OCI-LY3 (cell line): Measurements from ENCODE around the gene GPR62.
A peak's percentile ranks its signal among the peaks of the same experiment; 100 is the strongest.

Source experiments
- H2AFZ ChIP-seq: fragments of 200-600, 300-600 bp; shearing (Covaris generic); 2 replicates; pipeline ENCODE4 v1.6.0; 2014; ENCODE audit warnings: antibody characterized with exemption, low read depth, low read length
- H3K27ac ChIP-seq: fragments of 200-600, 300-600 bp; sonication (generic); 2 replicates; pipeline ENCODE4 v1.5.1; 2014; ENCODE audit warnings: mild to moderate bottlenecking, low read length, moderate library complexity, mixed read lengths
- H3K27me3 ChIP-seq: fragments of 200-600, 300-600 bp; sonication (generic); 2 replicates; pipeline ENCODE4 v1.6.1; 2014; ENCODE audit warnings: low read depth, low read length, mixed read lengths
- H3K36me3 ChIP-seq: fragments of 200-600, 300-600 bp; sonication (generic); replicated peaks from 2 replicates; pipeline ENCODE3; 2014; ENCODE audit warnings: low read depth, low read length, mixed read lengths
- H3K4me1 ChIP-seq: fragments of 300-600, 200-600 bp; sonication (generic); 2 replicates; pipeline ENCODE4 v1.6.1; 2014; ENCODE audit warnings: low read length, mixed read lengths
- H3K4me2 ChIP-seq: fragments of 200-600, 300-600 bp; sonication (generic); 2 replicates; pipeline ENCODE4 v1.6.1; 2014; ENCODE audit warnings: low read length, mixed read lengths
- H3K4me3 ChIP-seq: fragments of 300-600, 200-600 bp; sonication (generic); 2 replicates; pipeline ENCODE4 v1.5.1; 2014; ENCODE audit warnings: antibody characterized with exemption, mild to moderate bottlenecking, low read length, moderate library complexity
- H3K79me2 ChIP-seq: fragments of 300-600, 200-600 bp; shearing (Covaris generic); 2 replicates; pipeline ENCODE4 v1.6.1; 2014; ENCODE audit warnings: mild to moderate bottlenecking, low read length, mixed read lengths
- H3K9ac ChIP-seq: fragments of 300-600, 200-600 bp; shearing (Covaris generic); 2 replicates; pipeline ENCODE4 v1.6.0; 2014; ENCODE audit warnings: mild to moderate bottlenecking, low read length, moderate library complexity
- H3K9me3 ChIP-seq: fragments of 200-600, 300-600 bp; shearing (Covaris generic); 2 replicates; pipeline ENCODE4 v1.6.1; 2014; ENCODE audit warnings: low read length, mixed read lengths; ENCODE audit not compliant: insufficient read depth
- H4K20me1 ChIP-seq: fragments of 200-600, 300-600 bp; sonication (generic); 2 replicates; pipeline ENCODE4 v1.6.1; 2016; ENCODE audit warnings: low read length, mixed read lengths; ENCODE audit not compliant: insufficient read depth
- CTCF ChIP-seq: fragments of 200-600, 300-600 bp; sonication (generic); IDR thresholded peaks from 2 replicates; pipeline ENCODE4 v1.5.1; 2014; ENCODE audit warnings: antibody characterized with exemption, low read length, low read depth
- EZH2phosphoT487 ChIP-seq: fragments of 200-600 bp; shearing (Covaris generic); IDR thresholded peaks from 2 replicates; pipeline ENCODE4 v1.6.1; 2018; ENCODE audit warnings: antibody characterized with exemption, mixed run types, low read depth

The GPR62 gene

GRCh38 chr3:51984269-51984647, 29.1 kb downstream of the GPR62 start:
- no peak overlapping the region for H3K27ac ChIP-seq
- H3K4me2 ChIP-seq = peak overlapping the region; percentile 98
- peaks cover 12% of the 10 kb centered on the region for H3K4me1 ChIP-seq
- H3K9me3 ChIP-seq = no peaks in the 10 kb centered on the region
- no peaks in the 10 kb centered on the region for H4K20me1 ChIP-seq
- no peak for TF ChIP-seq CTCF
- no peak for TF ChIP-seq EZH2phosphoT487
- no peak overlapping the region for H2AFZ ChIP-seq
- peak overlapping the region; percentile 88; the same call in 1 of the 2 replicates for H3K4me3 ChIP-seq
- H3K36me3 ChIP-seq = peaks cover 7% of the 10 kb centered on the region
- H3K79me2 ChIP-seq = peaks cover 15% of the 10 kb centered on the region
- H3K27me3 ChIP-seq = no peaks in the 10 kb centered on the region
- H3K9ac ChIP-seq = no peak overlapping the region

- Histone ChIP-seq H3K27ac (no peak overlapping the region), H3K9me3 (no peaks in the 10 kb centered on the region)
Observed at GRCh38 chr3:51985063-51985462, 29.9 kb downstream of the GPR62 start.

GRCh38 chr3:51986010-51986947, 31.1 kb downstream of the GPR62 start:
- TF ChIP-seq CTCF (no peak), EZH2phosphoT487 (no peak)
- H3K4me3 ChIP-seq = no peak overlapping the region
- H2AFZ ChIP-seq = no peak overlapping the region
- H4K20me1 ChIP-seq = no peaks in the 10 kb centered on the region
- no peaks in the 10 kb centered on the region for H3K9me3 ChIP-seq
- H3K27me3 ChIP-seq = no peaks in the 10 kb centered on the region
- H3K79me2 ChIP-seq = peaks cover 14% of the 10 kb centered on the region
- H3K4me2 ChIP-seq = no peak overlapping the region
- H3K4me1 ChIP-seq = peaks cover 14% of the 10 kb centered on the region
- H3K9ac ChIP-seq = no peak overlapping the region
- H3K36me3 ChIP-seq = no peaks in the 10 kb centered on the region
- no peak overlapping the region for H3K27ac ChIP-seq

More at GRCh38 chr3:51985063-51985462, 29.9 kb downstream of the GPR62 start:
- H3K9ac ChIP-seq = no peak overlapping the region
- H4K20me1 ChIP-seq = no peaks in the 10 kb centered on the region
- H3K27me3 ChIP-seq = no peaks in the 10 kb centered on the region
- H2AFZ ChIP-seq = no peak overlapping the region
- peaks cover 12% of the 10 kb centered on the region for H3K4me1 ChIP-seq
- no peak overlapping the region for H3K4me3 ChIP-seq
- TF ChIP-seq CTCF = no peak
- H3K4me2 ChIP-seq = no peak overlapping the region
- H3K79me2 ChIP-seq = peaks cover 15% of the 10 kb centered on the region
- peaks cover 7% of the 10 kb centered on the region for H3K36me3 ChIP-seq

GRCh38 chr3:51987568-51987967, 32.4 kb downstream of the GPR62 start:
- Histone ChIP-seq H3K9me3 (no peaks in the 10 kb centered on the region), H3K27me3 (no peaks in the 10 kb centered on the region), H2AFZ (no peak overlapping the region), H3K27ac (no peak overlapping the region), H3K4me3 (no peak overlapping the region), H3K4me2 (no peak overlapping the region), H4K20me1 (no peaks in the 10 kb centered on the region), H3K9ac (no peak overlapping the region), H3K79me2 (peaks cover 11% of the 10 kb centered on the region), H3K36me3 (peaks cover 12% of the 10 kb centered on the region), H3K4me1 (peaks cover 15% of the 10 kb centered on the region)
- no peak for TF ChIP-seq EZH2phosphoT487
